HG02642 (cell line): ENCODE data around the gene COL18A1.

Source experiments
- ATAC-seq: cut with Tn5 transposase; IDR thresholded peaks from one replicate; pipeline ENCODE4 v1.9.1; 2021; ENCODE audit warnings: mild to moderate bottlenecking; ENCODE audit not compliant: unreplicated experiment, poor library complexity

Gene COL18A1

DNA sequence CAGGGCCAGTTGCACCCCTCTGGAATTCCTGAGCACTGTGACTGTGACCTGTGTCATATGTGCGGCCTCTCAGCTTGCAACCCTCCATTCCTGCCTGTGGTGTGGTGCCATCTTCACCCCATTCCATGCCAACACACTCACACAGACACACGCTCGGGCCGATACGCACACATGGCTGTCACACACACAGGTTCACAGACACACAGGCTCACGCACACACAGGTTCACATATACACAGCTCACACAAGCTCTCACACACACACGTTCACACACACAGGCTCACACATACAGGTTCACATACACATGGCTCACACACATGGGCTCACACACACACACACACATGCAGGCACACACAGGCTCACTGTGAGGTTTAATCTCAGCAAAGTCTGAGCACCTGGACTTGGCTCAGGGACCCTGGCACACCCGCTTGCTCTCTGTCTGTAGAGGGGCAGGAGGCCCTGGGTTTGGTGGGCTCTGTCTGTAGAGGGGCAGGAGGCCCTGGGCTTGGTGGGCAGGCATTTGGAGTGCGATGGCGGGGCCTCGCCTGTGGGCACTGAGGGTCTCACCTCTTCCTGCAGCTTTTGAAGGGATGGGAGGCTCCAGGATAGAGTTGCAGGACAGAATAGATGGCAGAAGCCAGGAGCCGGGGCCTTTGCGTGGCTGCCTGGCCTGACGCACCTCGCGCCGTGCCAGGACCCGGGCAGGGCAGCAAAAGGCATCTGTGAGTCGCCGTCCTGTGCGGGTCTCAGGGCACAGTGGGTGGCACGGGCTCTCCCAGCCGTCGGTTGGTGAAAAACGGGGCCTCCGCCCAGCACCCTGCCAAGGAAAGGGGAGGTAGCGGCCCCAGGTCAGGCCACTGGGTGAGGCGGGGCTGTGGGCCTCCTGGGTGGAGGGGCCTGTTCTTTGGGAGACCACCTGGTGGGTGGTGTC is 17.1 kb downstream of the COL18A1 start:
- no peak for ATAC-seq

DNA sequence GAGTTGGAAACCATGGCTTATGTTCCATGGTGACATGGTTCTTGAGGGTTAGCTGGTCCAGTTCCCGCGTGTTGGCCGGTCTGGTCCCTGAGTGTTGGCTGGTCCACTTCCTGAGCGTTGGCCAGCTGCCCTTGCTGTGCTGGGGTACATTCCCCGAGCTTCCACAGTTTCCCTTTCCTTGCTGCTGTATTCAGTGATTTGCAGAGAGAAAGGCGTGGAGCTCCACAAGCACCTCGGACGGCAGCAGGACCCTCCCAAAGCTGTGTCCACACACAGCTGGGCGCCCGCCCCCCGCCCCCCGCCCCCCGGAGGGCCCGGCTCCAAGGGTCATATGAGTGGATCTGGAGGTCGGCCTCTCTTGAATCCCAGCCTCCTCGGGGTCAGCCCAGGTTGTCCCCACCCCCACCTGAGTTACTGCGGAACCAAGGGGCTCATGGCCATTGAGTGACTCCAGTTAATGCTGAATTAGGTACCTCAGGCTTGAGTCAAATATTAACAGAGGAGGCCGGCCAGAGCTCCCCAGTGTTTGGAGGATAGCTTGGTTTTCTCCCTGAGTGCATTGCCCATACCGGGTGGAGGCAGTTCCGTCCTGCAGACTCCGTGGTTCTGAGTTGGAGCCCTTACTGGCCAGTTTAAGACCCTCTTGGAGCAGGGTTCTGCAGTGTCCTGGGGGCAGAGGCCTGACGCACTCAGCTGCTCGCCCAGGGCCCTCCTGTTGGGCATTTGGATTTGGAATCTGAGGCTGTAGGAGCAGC is 18.4 kb downstream of the COL18A1 start:
- ATAC-seq = no peak

DNA sequence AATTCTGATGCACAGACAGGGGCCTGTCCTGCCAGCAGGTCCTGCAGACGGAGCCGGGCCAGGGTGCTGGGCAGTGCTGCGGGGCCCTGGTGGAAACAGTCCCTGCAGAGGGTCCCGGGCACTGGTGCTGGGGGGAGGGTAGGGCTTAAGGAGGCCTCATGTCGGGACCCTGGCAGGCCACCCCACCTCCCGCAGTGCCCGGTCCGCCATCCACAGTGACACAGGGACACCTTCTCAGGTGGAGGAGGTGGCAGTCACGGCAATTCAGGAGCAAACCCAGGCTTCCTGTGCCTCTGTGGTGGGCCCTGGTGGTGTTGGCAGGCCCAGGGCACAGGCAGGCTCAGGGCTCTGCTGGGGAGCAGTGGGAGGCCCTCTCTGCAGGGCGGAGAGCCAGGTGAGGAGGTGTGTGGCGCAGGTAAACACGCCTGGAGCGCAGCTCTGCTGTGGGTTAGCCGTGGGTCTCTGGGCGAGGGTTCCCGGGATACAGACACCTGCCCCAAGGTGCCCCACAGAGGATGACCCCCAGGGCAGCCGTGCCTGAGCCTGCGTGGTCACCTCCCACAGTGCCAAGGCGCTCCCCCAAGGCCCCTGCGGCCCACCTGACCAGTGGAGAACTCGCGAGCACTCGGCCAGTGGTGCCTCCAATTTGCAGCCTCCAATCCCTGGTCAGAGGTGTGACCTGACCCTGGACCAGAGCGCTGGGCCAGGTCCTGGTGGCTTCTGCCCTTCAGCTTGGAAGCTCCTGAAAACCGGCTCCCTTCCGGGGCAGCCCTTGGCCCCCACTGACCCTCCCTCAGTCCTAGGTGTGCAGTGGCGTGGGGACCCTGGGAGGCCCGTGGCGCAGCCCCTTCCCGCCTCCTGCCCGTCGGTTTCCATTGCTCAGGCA is 19.2 kb downstream of the COL18A1 start:
- ATAC-seq = no peak

DNA sequence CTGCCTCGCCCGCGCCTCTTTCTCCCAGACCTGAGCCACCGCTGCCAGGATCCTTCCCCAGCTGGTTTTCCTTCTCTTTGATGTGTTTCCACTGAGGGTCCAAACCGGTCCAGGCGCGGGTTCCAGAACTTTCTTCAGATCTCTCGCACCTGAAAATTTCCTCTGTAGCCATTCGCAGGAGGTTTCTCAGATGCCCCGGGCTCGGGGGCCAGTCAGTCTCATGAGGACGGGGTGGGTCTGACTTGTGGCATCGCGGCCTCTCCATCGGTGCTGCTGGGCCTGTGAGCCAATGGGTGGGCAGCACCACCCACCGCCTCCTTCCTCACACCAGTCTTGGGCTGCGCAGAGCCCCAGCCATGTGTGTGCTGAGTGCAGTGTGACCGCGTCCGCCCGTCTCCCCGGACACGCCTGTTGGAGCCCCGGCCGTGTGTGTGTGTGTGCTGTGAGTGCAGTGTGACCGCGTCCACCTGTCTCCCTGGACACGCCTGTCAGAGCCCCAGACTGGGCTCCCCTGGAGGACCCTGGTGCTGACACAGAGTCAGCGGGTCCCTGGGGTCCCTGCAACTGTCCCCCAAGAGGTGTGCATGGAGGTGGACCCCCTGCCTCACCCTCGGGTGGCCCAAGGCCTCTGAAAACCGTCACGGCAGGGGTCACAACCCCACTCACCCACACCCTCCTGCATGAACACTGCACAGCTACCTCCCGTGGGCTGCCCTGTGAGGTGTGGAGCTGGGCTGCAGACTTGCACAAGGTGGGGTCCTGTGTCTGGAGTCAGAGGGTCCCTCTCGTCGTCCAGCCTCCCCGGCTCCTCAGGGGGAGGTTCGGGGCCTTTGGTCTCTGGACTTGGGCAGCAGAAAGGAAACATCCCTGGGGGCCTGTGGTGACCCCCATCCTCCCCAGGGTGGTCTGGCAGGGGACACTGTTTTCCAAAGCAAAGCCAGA is 20.2 kb downstream of the COL18A1 start:
- no peak for ATAC-seq

DNA sequence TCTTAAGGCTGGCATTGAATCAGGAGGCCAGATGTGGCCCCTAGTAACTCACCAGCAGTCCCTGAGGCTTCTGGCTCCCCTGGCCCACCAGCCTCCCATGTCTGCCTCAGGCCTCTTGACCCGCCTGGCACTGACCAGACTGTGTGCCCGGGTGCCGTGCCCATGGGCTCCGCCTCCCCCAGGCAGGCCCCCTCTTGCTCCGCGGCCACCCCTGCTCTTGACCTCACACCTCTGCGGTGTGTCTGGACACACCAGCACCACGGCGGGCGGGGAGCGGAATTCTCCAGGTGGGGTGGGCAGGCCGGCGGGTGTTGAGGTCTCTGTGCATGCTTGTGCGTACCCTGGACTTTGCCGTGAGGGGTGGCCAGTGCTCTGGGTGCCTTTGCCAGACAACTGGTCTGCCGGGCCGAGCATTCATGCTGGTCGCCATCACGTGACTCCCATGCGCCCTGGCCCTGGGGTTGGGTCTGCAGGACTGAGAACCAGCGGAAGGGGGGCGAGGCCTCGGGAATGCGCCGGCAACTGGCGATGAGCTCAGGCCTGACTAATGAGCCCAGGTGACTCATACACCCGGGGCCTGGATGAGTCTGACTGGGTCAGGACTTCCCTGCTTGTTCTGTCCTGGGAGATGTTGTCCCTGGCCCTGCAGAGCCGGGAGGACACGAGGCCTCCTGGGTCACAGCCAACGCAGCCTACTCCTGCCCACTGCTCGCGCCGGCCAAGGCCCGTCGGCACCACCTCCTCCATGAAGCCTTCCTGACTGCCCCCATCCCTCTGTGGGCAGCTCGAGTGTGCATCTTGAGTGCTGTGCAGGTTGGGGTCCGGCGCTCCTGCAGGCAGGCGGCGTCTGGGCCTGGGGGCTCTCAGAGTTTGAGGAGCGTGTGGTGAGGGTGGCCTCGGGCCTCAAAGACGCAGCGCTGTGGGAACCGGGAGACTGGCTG is 22.6 kb downstream of the COL18A1 start:
- no peak for ATAC-seq

DNA sequence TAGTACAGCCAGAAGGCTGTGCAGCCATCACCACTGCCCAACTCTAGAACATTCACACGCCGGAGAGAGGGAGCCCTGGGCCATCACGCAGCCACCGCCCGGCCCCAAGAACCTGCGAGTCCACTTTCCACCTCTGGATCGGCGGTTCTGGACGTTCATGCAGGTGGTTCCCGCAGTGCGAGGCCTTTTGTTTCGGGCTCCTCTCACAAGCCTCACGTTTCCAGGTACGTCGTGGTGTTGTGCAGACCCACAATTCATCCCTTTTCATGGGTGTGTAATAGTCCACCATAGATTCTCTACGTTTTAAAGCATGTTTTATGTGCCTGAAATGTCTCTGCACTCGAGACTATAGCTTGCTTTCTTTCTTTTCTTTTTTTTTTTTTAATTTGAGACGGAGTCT is 23.6 kb downstream of the COL18A1 start:
- no peak for ATAC-seq

DNA sequence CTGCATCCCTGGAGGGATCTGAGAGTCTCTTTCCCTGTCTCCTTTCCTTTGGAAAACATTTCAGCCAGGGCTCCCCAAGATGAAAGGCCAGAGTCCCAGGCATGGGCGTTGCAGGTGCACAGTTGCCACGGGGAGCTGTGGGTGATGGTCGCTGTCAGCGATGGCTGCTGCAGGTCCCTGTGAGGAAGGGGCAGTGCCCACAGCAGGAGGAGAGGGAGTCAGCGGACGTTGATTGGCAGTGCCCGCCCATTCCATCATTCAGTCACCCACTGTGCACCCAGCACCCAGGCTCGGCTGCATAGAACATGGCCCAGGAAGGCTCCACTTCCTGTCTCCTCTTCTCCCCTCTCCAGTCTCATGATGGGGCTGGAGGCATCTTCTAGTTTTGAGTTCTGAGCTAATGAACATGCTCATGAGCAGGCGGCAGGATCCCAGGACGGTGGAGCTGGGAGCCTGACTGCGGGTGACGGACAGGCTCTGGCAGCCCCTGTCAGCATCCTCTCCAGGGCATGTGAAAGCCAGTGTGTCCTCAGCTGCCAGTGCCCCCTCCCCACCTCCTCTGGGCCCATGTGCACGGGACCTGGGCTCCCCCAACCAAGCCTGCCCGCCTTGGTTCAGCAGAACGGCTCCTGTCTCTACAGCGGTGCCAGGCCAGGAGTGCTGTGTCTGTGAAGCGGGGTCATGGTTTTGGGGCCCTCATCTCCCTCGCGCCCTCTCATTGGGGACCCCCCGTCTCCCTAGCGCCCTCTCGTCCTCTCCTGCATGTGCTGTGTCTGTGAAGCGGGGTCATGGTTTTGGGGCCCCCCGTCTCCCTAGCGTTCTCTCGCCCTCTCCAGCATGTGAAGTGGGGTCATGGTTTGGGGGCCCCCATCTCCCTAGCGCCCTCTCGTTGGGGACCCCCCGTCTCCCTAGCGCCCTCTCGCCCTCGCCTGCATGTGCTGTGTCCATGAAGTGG is 24.5 kb downstream of the COL18A1 start:
- ATAC-seq = no peak

DNA sequence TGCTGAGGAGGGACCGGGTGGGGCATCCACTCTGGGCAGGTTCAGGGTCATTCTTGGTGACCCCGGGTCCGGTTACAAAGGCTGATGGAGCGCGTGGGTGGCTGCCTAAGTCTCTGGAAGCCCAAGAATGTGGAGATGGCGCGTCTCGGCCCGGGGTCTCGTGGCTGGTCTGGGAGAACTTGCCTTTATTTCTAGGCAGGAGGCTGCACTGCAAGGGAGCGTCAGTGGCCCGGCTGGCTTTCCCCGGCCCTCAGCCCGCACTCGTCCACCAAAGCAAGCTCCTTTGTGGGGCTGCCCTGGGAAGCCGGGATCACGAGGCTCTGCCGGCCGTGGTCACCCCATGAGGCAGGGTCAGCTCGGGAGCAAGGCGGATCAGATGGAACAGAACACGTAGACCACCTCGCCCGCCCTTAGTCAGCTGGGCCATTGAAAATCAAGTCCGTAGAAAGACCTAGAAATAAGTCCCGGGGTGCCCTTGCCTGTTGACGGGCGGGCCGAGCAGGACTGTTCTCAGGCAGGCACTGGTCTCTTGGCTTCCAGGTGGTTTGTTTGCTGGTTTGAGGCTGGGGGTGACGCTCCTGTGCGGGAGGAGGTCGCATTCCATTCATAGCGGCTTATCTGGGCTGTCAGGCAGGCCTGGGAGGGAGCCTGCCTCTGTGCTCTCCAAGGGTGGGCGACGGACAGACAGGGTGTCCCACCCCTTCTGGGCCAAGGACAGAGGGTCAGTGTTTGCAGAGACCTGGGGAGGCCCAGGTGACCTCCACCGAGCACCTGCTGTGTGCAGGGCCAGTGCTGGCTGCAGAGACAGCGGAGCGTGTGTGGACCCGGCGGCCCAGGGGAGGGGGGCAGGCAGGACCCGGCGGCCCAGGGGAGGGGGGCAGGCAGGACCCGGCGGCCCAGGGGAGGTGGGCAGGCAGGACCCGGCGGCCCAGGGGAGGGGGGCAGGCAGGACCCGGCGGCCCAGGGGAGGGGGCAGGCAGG is 25.8 kb downstream of the COL18A1 start:
- no peak for ATAC-seq

DNA sequence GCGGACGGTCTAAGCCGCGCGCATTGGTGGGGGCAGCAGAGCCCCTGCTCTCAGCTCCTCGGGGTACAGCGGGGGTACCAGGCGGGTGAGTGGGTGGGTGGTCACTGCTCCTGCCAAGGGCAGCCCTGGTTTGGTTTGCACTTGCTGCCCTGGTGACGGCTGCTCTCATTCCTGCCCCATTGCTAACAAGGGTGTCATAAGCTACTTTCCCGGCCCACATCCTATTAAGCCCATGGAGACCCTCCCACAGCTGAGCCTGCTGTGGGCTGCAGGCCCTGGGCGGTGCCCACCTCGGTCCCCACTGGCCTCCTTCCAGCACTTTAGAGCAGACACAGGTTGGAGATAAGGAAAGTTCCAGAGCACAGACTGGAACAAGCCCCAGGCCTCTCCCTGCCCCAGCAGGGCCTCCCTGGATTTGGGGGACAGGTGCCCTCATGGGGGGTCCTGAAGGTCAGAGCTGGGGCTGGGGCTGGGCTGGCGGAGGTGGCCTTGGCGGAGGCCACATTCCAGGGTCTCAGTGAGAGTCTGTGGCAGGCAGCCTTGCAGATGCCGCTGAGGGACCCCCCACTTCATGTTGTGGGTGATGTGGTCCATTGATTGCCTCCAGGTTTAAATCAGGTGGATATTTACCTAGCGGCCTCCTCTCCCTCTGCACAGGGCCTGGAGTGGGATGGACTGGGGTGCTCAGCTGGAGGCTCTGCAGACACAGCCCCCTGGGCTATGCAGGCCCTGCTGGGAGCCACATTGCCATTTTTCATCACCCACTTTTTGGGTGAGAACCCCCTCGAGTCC is 27.0 kb downstream of the COL18A1 start:
- ATAC-seq = no peak

DNA sequence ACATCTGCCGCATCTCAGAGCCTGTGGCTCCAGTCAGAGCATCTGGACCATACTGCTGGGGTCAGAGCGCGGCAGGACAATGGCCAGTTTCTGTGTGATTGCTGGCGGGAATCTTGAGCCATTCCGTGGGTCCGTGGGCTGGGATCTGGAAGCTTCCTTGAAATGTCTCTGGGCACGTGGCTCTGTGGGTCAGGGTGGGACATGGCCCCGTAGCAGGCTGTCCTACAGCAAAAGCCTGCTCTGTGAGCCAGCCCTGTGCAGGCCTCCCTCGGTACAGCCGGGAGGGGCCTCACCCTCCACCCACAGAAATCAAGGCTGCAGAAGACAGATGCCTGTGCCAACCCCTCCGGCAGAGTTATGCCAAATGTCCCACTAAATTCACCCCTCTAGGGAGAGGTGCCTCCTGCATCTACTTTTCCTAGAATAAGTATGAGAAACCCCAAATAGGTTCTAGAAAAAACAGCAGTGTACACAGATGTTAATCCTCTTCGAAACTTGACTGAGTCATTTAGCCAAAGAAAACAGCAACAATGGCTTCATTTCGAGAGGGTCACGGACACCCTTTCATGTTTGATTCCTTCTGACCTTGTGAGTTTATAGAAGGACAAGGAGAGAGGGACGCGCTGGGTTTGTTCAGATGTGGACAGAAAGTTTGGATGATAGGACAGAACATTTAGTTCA is 27.8 kb downstream of the COL18A1 start:
- no peak for ATAC-seq

DNA sequence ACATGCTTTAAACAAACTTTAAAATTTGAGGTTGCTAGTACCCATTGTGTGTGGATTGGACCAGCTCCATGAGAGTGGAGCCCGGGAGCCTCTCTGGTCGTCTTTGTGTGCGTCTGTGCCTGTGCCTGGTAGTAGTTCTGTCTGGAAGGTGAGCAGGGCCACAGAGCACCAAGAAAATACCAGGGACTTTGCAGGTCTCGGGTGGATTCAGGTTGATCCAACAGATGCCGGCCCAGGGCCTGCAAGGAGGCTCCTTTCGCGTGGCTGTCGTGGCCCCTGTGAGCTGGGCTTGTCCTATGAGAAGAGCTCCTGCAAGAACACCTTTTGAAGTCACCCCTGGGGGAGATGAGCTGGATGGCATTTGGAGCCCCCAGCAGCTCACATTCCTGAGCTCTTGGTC is 28.3 kb downstream of the COL18A1 start:
- no peak for ATAC-seq

DNA sequence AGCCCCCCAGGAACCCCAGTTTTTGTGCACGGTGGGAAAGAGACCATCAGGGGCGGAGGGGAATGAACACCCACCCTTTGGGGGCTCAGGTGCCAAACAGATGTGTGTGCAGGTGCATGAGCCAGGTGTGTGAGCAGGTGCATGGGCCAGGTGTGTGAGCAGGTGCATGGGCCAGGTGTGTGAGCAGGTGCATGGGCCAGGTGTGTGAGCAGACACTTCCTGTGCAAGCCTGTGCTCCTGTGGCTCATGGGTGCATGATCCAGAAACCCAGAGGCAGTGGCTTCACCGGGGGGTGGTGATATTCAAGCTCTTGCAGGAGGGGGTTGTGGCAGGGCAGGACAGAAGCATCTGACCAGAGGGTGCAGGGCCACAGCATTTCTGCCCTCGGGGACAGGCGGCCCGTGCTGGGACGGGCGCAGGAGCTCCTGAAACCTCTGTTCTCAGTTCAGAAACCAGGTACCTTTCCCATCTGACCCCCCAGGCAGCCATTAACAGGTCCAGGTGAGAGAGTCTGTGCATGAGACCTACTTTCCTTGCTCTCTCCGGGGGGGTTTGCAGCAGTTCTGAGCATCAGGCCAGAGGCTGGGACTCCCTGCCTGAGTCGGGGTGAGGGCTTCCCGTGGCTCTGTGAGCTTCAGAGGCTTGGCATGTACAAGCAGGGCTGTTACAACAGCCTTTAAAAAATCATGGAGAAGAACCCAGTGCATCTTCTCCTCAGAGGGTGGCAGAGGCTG is 29.1 kb downstream of the COL18A1 start:
- no peak for ATAC-seq

DNA sequence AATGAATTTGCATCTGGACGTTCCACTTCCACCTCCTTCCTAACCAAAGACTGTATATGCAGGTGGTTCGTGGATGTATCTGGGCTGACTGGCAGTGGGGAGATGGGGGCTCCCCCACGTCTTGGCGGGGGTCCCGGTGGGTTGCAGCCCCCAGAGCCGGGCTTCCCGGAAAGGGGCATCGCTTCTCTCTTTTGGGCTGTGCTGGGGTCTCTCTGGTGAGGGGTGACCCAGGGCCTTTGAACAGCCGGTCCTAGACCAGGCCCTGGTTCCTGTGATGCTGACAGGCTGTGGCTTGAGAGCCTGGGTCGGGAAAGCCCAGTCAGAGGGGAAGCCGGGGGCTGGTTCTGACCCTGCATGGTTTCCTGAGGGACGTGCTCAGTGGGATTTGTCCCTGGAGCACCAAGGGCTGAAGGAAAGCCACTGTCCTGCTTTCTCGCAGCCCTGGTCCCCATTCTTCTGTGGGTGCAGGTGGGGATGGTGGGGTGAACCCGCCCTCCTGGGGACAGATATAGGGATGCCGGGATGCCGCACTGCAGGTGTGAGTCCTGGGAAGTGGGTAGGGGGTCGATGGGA is 29.8 kb downstream of the COL18A1 start:
- ATAC-seq = no peak
